Measurements from ENCODE around the gene SMYD3. TPM values are rescaled to one million over a fixed set of nuclear protein-coding genes. Genes with fewer than 3 reads are reported as not detected.

Gene SMYD3
- total and polyA plus RNA-seq, 9 of the 15 experiments (the other 6 are each of a cell fraction or from before 2014, with no cell fraction given), result 128 to 440 (median 197) TPM

- TF ChIP-seq HLTF (IDR thresholded peaks at IDR 0.05), result 0 out of 2 replicates have a peak, but pooled peaks have one; percentile 18
- TF ChIP-seq ATF7 (IDR thresholded peaks at IDR 0.05), result no peak
- peak; percentile 37 to 65; a peak in 3 of 4 replicates for TF ChIP-seq KDM1A (IDR thresholded peaks at IDR 0.05)
- TF ChIP-seq HDAC1 (IDR thresholded peaks at IDR 0.05), result peak in 1 of 2 experiments; percentile 39; a peak in 1 of 4 replicates
- no peak for TF ChIP-seq ZKSCAN1 (IDR thresholded peaks at IDR 0.05; ENCODE audit: low read depth, low read length)
- TF ChIP-seq RCOR1 (IDR thresholded peaks at IDR 0.05; ENCODE audit: borderline replicate concordance in 1 of 2, low read depth in 2 of 2, low read length in 2 of 2), result peak in 1 of 2 experiments; percentile 33; a peak in 1 of 4 replicates
- TF ChIP-seq SMAD1 (IDR thresholded peaks at IDR 0.05; ENCODE audit: low read depth, low read length, partially characterized antibody), result no peak
- no peak for TF ChIP-seq HDAC6 (IDR thresholded peaks at IDR 0.05; ENCODE audit: low read depth, low read length)
- TF ChIP-seq ELF4 (CRISPR knock-in tag; IDR thresholded peaks at IDR 0.05), result no peak
- TF ChIP-seq POLR2H (tag; IDR thresholded peaks at IDR 0.05; ENCODE audit: low read depth), result no peak
- no peak for TF ChIP-seq MXD1 (CRISPR knock-in tag; IDR thresholded peaks at IDR 0.05; ENCODE audit: borderline replicate concordance, poor library complexity, severe bottlenecking)
- TF ChIP-seq MITF (IDR thresholded peaks at IDR 0.05), result no peak
- H3K9me1 ChIP-seq (ENCODE audit: control insufficient read depth, insufficient read depth, low read length), result no peaks in the 10 kb centered on the region
- ChIA-PET CTCF (ENCODE audit: low intra/inter-chr PET ratio) (no interaction called here), POLR2A (no interaction called here)
- intact Hi-C loops (cut with micrococcal nuclease) (no loop called here), in situ Hi-C loops (cut with MboI) (no loop called here)
- no peaks in the 10 kb centered on the region for H3K27me3 ChIP-seq (ENCODE audit: control insufficient read depth in 2 of 2, insufficient read depth in 2 of 2, low read length in 2 of 2)
- peaks cover 0 to 9% of the 10 kb centered on the region in 2 experiments; a peak in 4 of 5 replicates for H3K4me1 ChIP-seq (replicated peaks in 1 of 2; ENCODE audit: control insufficient read depth in 2 of 2, insufficient read depth in 2 of 2, low read length in 2 of 2)
- WGBS (ENCODE audit: insufficient coverage, low coverage, missing lambda C conversion rate), result 67% methylated on average over 5 of the region's 5 CpGs
- no peaks in the 10 kb centered on the region for H3K79me2 ChIP-seq (ENCODE audit: control insufficient read depth, insufficient read depth, low read length)
- H4K20me1 ChIP-seq (replicated peaks; ENCODE audit: control insufficient read depth, insufficient read depth, low read length), result no peaks in the 10 kb centered on the region
- ATAC-seq, result peak; percentile 41; the same call in 1 of the 3 replicates
- FAIRE-seq, result no peak
- no peak overlapping the region for H3K4me2 ChIP-seq (ENCODE audit: insufficient read depth, low read length)
- H3K9ac ChIP-seq (ENCODE audit: insufficient read depth in 1 of 2, low read depth in 2 of 2, low read length in 2 of 2), result no peak overlapping the region
- DNase-seq (ENCODE audit: extremely low read depth in 1 of 4, low spot score in 3 of 4), result no peak
- no peak overlapping the region for H3K4me3 ChIP-seq
- no peaks in the 10 kb centered on the region; the same call in 2 of the 3 replicates for H3K36me3 ChIP-seq (ENCODE audit: control insufficient read depth, insufficient read depth, low read length)
- H3K27ac ChIP-seq (ENCODE audit: extremely low read depth, low read depth, low read length), result no peak overlapping the region
- H2AFZ ChIP-seq (ENCODE audit: low read depth, low read length), result no peak overlapping the region
- H3K9me3 ChIP-seq (replicated peaks; ENCODE audit: control insufficient read depth, insufficient read depth, low read depth, low read length), result no peaks in the 10 kb centered on the region
- BruUV-seq (replicated peaks), result no TSS peak
These were observed 444.0 kb downstream of the SMYD3 start for GRCh38 chr1:246063013-246063616.

All from K562 (cell line).